Keratinocyte (primary cell): Measurements from ENCODE around the gene TMEFF2.

Experiments used
- CTCF ChIP-seq, 3 experiments: IDR thresholded peaks in 1 of 3; conservative IDR thresholded peaks in 1 of 3; optimal IDR thresholded peaks in 1 of 3; 2 replicates in 2 of 3; 3 replicates in 1 of 3; pipeline versions ENCODE3 to v1.5.1; 2011; ENCODE audit warnings: low read length in 3 of 3, mild to moderate bottlenecking in 3 of 3, moderate library complexity in 2 of 3, control low read depth in 1 of 3, inconsistent platforms in 1 of 3; ENCODE audit not compliant: insufficient read depth in 2 of 3; ENCODE audit errors: extremely low read depth in 1 of 3
- EZH2 ChIP-seq: IDR thresholded peaks from one replicate; pipeline ENCODE4 v1.6.1; 2012; ENCODE audit warnings: inconsistent platforms, mild to moderate bottlenecking, low read length, moderate library complexity

- TF ChIP-seq CTCF (optimal IDR thresholded peaks at IDR 0.05 in 1 of 3, IDR thresholded peaks at IDR 0.05 in 1 of 3, conservative IDR thresholded peaks at IDR 0.05 in 1 of 3; ENCODE audit: extremely low read depth in 1 of 3, insufficient read depth in 2 of 3, low read length in 3 of 3), result no peak
- TF ChIP-seq EZH2, result no peak
Measured at GRCh38 chr2:191952515-191953270, 242.0 kb downstream of the TMEFF2 start.
